Measurements from ENCODE around the gene ATP6V1C2.

GRCh38 chr2:10800163-10800562 lies 78.7 kb downstream of the ATP6V1C2 start:
- TF ChIP-seq POLR2A (IDR thresholded peaks at IDR 0.05; ENCODE audit: borderline replicate concordance, extremely low read depth, insufficient read depth, insufficient read length), result no peak
- TF ChIP-seq CTCF (IDR thresholded peaks at IDR 0.05 in 2 of 3, conservative IDR thresholded peaks at IDR 0.05 in 1 of 3; ENCODE audit: borderline replicate concordance in 1 of 3, insufficient read depth in 1 of 3, low read depth in 2 of 3, low read length in 2 of 3), result no peak
- no peak for TF ChIP-seq SRF (IDR thresholded peaks at IDR 0.05; ENCODE audit: low read depth)
- no peak for TF ChIP-seq CEBPB (IDR thresholded peaks at IDR 0.05; ENCODE audit: low read depth)
- no peak for TF ChIP-seq ZBTB33 (IDR thresholded peaks at IDR 0.05; ENCODE audit: extremely low read depth, insufficient replicate concordance, low read length)
- no peak for TF ChIP-seq JUND (IDR thresholded peaks at IDR 0.05)
- TF ChIP-seq EGR1 (IDR thresholded peaks at IDR 0.05; ENCODE audit: low read depth), result no peak
- no peak for TF ChIP-seq RAD21 (IDR thresholded peaks at IDR 0.05; ENCODE audit: low read depth)
- no peak for TF ChIP-seq EZH2 (IDR thresholded peaks at IDR 0.05)
- no peak for TF ChIP-seq SIN3A (IDR thresholded peaks at IDR 0.05; ENCODE audit: low read depth)

Data from HCT116 (cell line).